GM23338 (cell line): ENCODE measurements around the gene CIB4. TPM values are rescaled to one million over a fixed set of nuclear protein-coding genes. Genes with fewer than 3 reads are reported as not detected.

Source experiments
- CREB1 ChIP-seq: fragments of 250-450 bp; sonication (Bioruptor Pico); IDR thresholded peaks from 2 replicates; pipeline ENCODE4 v1.5.0; 2020; ENCODE audit warnings: low read depth, mild to moderate bottlenecking, moderate library complexity
- ETS1 ChIP-seq: IDR thresholded peaks from 2 replicates; pipeline ENCODE4 v1.6.1; 2016; ENCODE audit warnings: antibody characterized with exemption
- EZH2 ChIP-seq: fragments of 200-600 bp; sonication (generic); IDR thresholded peaks from one replicate; pipeline ENCODE4 v1.8.0; 2017; ENCODE audit warnings: antibody characterized with exemption, mild to moderate bottlenecking, low read depth; ENCODE audit not compliant: unreplicated experiment
- EZH2phosphoT487 ChIP-seq: fragments of 200-600 bp; sonication (generic); IDR thresholded peaks from one replicate; pipeline ENCODE4 v1.8.1; 2018; ENCODE audit warnings: antibody characterized with exemption; ENCODE audit not compliant: unreplicated experiment
- JUNB ChIP-seq: IDR thresholded peaks from one replicate; pipeline ENCODE4 v1.6.1; 2016; ENCODE audit warnings: antibody characterized with exemption; ENCODE audit not compliant: unreplicated experiment
- NANOG ChIP-seq: IDR thresholded peaks from 2 replicates; pipeline ENCODE4 v1.6.1; 2016; ENCODE audit warnings: antibody characterized with exemption, borderline replicate concordance
- POLR2AphosphoS5 ChIP-seq: IDR thresholded peaks from 2 replicates; pipeline ENCODE4 v1.6.1; 2016; ENCODE audit warnings: antibody characterized with exemption, low read depth
- REST ChIP-seq: IDR thresholded peaks from one replicate; pipeline ENCODE4 v1.6.1; 2018; ENCODE audit warnings: antibody characterized with exemption; ENCODE audit not compliant: unreplicated experiment
- STAT1 ChIP-seq: IDR thresholded peaks from one replicate; pipeline ENCODE4 v1.6.1; 2016; ENCODE audit warnings: antibody characterized with exemption; ENCODE audit not compliant: unreplicated experiment
- ZNF114 ChIP-seq: fragments of 250-450 bp; sonication (Bioruptor Pico); IDR thresholded peaks from 2 replicates; pipeline ENCODE4 v1.5.0; 2020; ENCODE audit warnings: mild to moderate bottlenecking, moderate library complexity
- ZNF331 ChIP-seq: fragments of 250-450 bp; sonication (Bioruptor Pico); IDR thresholded peaks from 2 replicates; pipeline ENCODE4 v1.5.0; 2020; ENCODE audit warnings: low read depth, mild to moderate bottlenecking, moderate library complexity
- ZNF462 ChIP-seq: fragments of 250-450 bp; sonication (Bioruptor Pico); IDR thresholded peaks from 2 replicates; pipeline ENCODE4 v1.5.0; 2020; ENCODE audit warnings: mild to moderate bottlenecking, moderate library complexity
- polyA plus RNA-seq: library from polyadenylated mRNA; unstranded; fragments of >200 nt; fragmentation: Nextera tagmentation; extraction: Ambion mirVana; gene quantifications from 2 replicates; pipeline ENCODE4 v1.2.1, GENCODE V29; 2016
- total RNA-seq: library from RNA; depleted of rRNA; stranded (reverse); fragments of >200 nt; shearing (Covaris generic); gene quantifications from 2 replicates; pipeline ENCODE4 v1.2.3, GENCODE V29; 2014

Gene CIB4
- total and polyA plus RNA-seq, 2 experiments from 2014 or later = not detected

GRCh38 chr2:26535663-26536275 is 105.4 kb downstream of the CIB4 start (continued):
- TF ChIP-seq ZNF462 (CRISPR knock-in tag) = no peak
- TF ChIP-seq EZH2phosphoT487 = no peak
- no peak for TF ChIP-seq CREB1 (CRISPR knock-in tag)
- no peak for TF ChIP-seq STAT1
- TF ChIP-seq JUNB = no peak
- TF ChIP-seq ZNF331 = no peak
- no peak for TF ChIP-seq POLR2AphosphoS5
- no peak for TF ChIP-seq ETS1
- TF ChIP-seq NANOG = no peak
- no peak for TF ChIP-seq EZH2
- no peak for TF ChIP-seq REST
- TF ChIP-seq ZNF114 (CRISPR knock-in tag) = no peak
